ENCODE results near the gene RPS6KA5.

DNA sequence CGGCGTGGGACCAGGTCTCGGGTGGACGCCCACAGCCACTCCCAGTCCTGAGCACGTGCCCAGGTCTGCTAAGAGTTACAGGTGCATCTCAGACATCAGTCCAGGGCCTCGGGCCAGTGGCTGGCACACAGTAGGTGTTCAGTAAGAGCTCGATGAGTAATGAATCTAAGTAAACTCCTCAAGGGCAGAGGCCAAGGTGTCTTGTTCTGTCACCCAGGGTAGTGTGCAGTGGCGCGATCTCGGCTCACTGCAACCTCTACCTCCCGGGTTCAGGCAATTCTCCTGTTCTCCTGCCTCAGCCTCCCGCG, 255.4 kb downstream of the RPS6KA5 start:
- TF ChIP-seq CTCF (IDR thresholded peaks at IDR 0.05) (no peak), EZH2 (IDR thresholded peaks at IDR 0.05; ENCODE audit: borderline replicate concordance, insufficient read depth, low read depth, low read length, poor library complexity, severe bottlenecking) (no peak)
